ENCODE results near the gene ARHGAP4.

ARHGAP4 gene

GRCh38 chrX:153908219-153908860 lies 17.7 kb downstream of the ARHGAP4 start:
- Histone ChIP-seq H3K4me1 (ENCODE audit: control insufficient read depth, low read depth, low read length) (no peaks in the 10 kb centered on the region), H3K27ac (ENCODE audit: low read length) (no peak overlapping the region), H3K36me3 (ENCODE audit: control insufficient read depth, low read depth, low read length) (no peaks in the 10 kb centered on the region), H3K9me3 (ENCODE audit: control insufficient read depth, low read depth, low read length) (no peaks in the 10 kb centered on the region), H3K27me3 (ENCODE audit: control insufficient read depth, insufficient read depth, low read length) (no peaks in the 10 kb centered on the region), H3K9ac (ENCODE audit: low read length) (no peak overlapping the region), H3K4me3 (ENCODE audit: low read length) (no peak overlapping the region)

DNA sequence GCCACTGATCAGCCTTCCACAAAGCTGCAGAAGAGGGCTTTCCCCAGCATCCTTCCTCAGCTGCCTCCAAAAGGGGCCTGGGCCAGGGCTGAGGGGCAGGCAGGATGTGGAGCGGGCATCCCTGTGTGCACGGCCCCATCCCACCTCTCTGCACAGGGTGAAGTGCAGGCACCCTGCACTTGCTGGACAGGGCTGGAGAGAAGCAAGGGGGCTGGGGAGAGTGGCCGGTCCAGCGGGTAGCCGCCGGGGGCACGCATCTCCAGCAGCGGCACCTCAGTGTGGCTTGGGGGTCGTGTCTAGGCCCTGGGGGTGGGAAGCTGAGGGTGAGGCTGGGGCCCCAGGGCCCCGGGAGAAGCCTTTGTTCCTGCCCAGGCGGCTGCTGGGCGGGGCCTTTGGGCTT lies 18.6 kb downstream of the ARHGAP4 start:
- no peak overlapping the region for H3K9ac ChIP-seq (ENCODE audit: low read length)
- H3K27ac ChIP-seq (ENCODE audit: low read length) = no peak overlapping the region
- no peaks in the 10 kb centered on the region for H3K9me3 ChIP-seq (ENCODE audit: control insufficient read depth, low read depth, low read length)
- H3K27me3 ChIP-seq (ENCODE audit: control insufficient read depth, insufficient read depth, low read length) = no peaks in the 10 kb centered on the region
- no peaks in the 10 kb centered on the region for H3K36me3 ChIP-seq (ENCODE audit: control insufficient read depth, low read depth, low read length)
- H3K4me3 ChIP-seq (ENCODE audit: low read length) = no peak overlapping the region
- H3K4me1 ChIP-seq (ENCODE audit: control insufficient read depth, low read depth, low read length) = no peaks in the 10 kb centered on the region

GRCh38 chrX:153906126-153906917 lies 19.7 kb downstream of the ARHGAP4 start:
- Histone ChIP-seq H3K36me3 (ENCODE audit: control insufficient read depth, low read depth, low read length) (no peaks in the 10 kb centered on the region), H3K27me3 (ENCODE audit: control insufficient read depth, insufficient read depth, low read length) (no peaks in the 10 kb centered on the region), H3K9me3 (ENCODE audit: control insufficient read depth, low read depth, low read length) (no peaks in the 10 kb centered on the region), H3K4me3 (ENCODE audit: low read length) (no peak overlapping the region), H3K9ac (ENCODE audit: low read length) (no peak overlapping the region), H3K4me1 (ENCODE audit: control insufficient read depth, low read depth, low read length) (no peaks in the 10 kb centered on the region), H3K27ac (ENCODE audit: low read length) (no peak overlapping the region)

DNA sequence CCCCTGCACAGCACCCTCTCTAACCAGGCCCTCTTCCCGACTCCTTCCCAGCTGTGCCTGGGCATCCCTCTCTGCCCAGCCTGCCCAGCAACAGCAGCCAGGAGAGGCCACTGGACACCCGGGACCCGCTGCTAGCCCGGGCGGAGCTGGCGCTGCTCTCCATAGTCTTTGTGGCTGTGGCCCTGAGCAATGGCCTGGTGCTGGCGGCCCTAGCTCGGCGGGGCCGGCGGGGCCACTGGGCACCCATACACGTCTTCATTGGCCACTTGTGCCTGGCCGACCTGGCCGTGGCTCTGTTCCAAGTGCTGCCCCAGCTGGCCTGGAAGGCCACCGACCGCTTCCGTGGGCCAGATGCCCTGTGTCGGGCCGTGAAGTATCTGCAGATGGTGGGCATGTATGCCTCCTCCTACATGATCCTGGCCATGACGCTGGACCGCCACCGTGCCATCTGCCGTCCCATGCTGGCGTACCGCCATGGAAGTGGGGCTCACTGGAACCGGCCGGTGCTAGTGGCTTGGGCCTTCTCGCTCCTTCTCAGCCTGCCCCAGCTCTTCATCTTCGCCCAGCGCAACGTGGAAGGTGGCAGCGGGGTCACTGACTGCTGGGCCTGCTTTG lies 20.5 kb downstream of the ARHGAP4 start:
- H3K9me3 ChIP-seq (ENCODE audit: control insufficient read depth, low read depth, low read length) = no peaks in the 10 kb centered on the region
- H3K4me1 ChIP-seq (ENCODE audit: control insufficient read depth, low read depth, low read length) = no peaks in the 10 kb centered on the region
- H3K27ac ChIP-seq (ENCODE audit: low read length) = no peak overlapping the region
- no peak overlapping the region for H3K9ac ChIP-seq (ENCODE audit: low read length)
- H3K36me3 ChIP-seq (ENCODE audit: control insufficient read depth, low read depth, low read length) = no peaks in the 10 kb centered on the region
- H3K4me3 ChIP-seq (ENCODE audit: low read length) = no peak overlapping the region
- H3K27me3 ChIP-seq (ENCODE audit: control insufficient read depth, insufficient read depth, low read length) = no peaks in the 10 kb centered on the region

GRCh38 chrX:153903991-153904957 lies 21.8 kb downstream of the ARHGAP4 start, which contains the start of gene AVPR2:
Gene AVPR2 (plus strand): TSS chrX:153904673. CDS start chrX:153905146, 473 bp downstream.
- H3K4me1 ChIP-seq (ENCODE audit: control insufficient read depth, low read depth, low read length) = no peaks in the 10 kb centered on the region
- no peaks in the 10 kb centered on the region for H3K36me3 ChIP-seq (ENCODE audit: control insufficient read depth, low read depth, low read length)
- H3K27ac ChIP-seq (ENCODE audit: low read length) = no peak within 1 kb of the TSS
- no peaks in the 10 kb centered on the region for H3K27me3 ChIP-seq (ENCODE audit: control insufficient read depth, insufficient read depth, low read length)
- H3K9ac ChIP-seq (ENCODE audit: low read length) = no peak within 1 kb of the TSS
- H3K9me3 ChIP-seq (ENCODE audit: control insufficient read depth, low read depth, low read length) = no peaks in the 10 kb centered on the region
- no peak within 1 kb of the TSS for H3K4me3 ChIP-seq (ENCODE audit: low read length)

DNA sequence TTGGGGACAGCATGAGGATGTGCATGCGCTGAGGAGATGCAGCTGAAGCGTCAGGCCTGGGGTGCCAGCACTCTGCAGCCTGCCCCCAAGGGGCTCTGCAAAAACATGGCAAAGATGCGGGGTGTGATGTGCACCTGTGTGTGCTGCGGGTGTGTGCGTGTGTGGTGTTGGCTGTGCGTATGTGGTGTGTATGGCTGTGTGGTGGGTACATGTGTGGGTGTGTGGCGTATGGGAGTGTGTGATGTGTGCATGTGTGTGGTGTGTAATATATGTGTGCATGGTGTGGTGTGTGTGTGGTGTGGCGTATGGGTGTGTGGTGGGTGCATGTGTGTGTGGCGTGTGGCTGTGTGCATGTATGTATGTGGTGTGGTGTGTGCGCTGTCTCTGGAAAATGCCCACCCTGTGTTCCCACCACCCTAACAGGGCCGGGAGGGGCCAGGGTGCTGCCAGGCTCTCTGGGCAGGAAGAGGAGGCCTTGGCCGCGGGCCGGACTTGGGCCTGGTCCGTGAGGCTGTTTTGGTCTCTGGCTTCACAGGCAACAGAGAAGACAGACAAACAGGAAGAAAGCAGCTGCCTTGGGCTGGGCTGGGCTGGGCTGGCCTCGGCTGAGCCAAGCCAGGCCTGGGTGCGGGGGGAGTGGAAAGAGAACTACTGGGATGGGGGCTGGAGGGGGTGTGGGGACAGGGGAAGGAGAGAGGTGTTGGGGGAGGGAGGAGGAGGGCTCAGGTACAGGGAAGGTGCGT lies 22.7 kb downstream of the ARHGAP4 start:
- Histone ChIP-seq H3K4me3 (ENCODE audit: low read length) (no peak overlapping the region), H3K27me3 (ENCODE audit: control insufficient read depth, insufficient read depth, low read length) (no peaks in the 10 kb centered on the region), H3K36me3 (ENCODE audit: control insufficient read depth, low read depth, low read length) (no peaks in the 10 kb centered on the region), H3K9ac (ENCODE audit: low read length) (no peak overlapping the region), H3K9me3 (ENCODE audit: control insufficient read depth, low read depth, low read length) (peaks cover 2% of the 10 kb centered on the region), H3K27ac (ENCODE audit: low read length) (no peak overlapping the region), H3K4me1 (ENCODE audit: control insufficient read depth, low read depth, low read length) (no peaks in the 10 kb centered on the region)

GRCh38 chrX:153902385-153902784 lies 23.7 kb downstream of the ARHGAP4 start:
- Histone ChIP-seq H3K9ac (ENCODE audit: low read length) (no peak overlapping the region), H3K36me3 (ENCODE audit: control insufficient read depth, low read depth, low read length) (no peaks in the 10 kb centered on the region), H3K9me3 (ENCODE audit: control insufficient read depth, low read depth, low read length) (peaks cover 3% of the 10 kb centered on the region), H3K27ac (ENCODE audit: low read length) (no peak overlapping the region), H3K4me1 (ENCODE audit: control insufficient read depth, low read depth, low read length) (no peaks in the 10 kb centered on the region), H3K27me3 (ENCODE audit: control insufficient read depth, insufficient read depth, low read length) (no peaks in the 10 kb centered on the region), H3K4me3 (ENCODE audit: low read length) (no peak overlapping the region)

GRCh38 chrX:153901753-153902140 lies 24.3 kb downstream of the ARHGAP4 start:
- H3K27ac ChIP-seq (ENCODE audit: low read length) = no peak overlapping the region
- H3K9ac ChIP-seq (ENCODE audit: low read length) = no peak overlapping the region
- no peaks in the 10 kb centered on the region for H3K27me3 ChIP-seq (ENCODE audit: control insufficient read depth, insufficient read depth, low read length)
- no peak overlapping the region for H3K4me3 ChIP-seq (ENCODE audit: low read length)
- peaks cover 3% of the 10 kb centered on the region for H3K9me3 ChIP-seq (ENCODE audit: control insufficient read depth, low read depth, low read length)
- no peaks in the 10 kb centered on the region for H3K4me1 ChIP-seq (ENCODE audit: control insufficient read depth, low read depth, low read length)
- no peaks in the 10 kb centered on the region for H3K36me3 ChIP-seq (ENCODE audit: control insufficient read depth, low read depth, low read length)

- H3K9me3 ChIP-seq (ENCODE audit: control insufficient read depth, low read depth, low read length) = peaks cover 3% of the 10 kb centered on the region
- no peaks in the 10 kb centered on the region for H3K36me3 ChIP-seq (ENCODE audit: control insufficient read depth, low read depth, low read length)
- no peak overlapping the region for H3K9ac ChIP-seq (ENCODE audit: low read length)
- no peaks in the 10 kb centered on the region for H3K27me3 ChIP-seq (ENCODE audit: control insufficient read depth, insufficient read depth, low read length)
- H3K4me1 ChIP-seq (ENCODE audit: control insufficient read depth, low read depth, low read length) = no peaks in the 10 kb centered on the region
- H3K4me3 ChIP-seq (ENCODE audit: low read length) = no peak overlapping the region
- H3K27ac ChIP-seq (ENCODE audit: low read length) = no peak overlapping the region
Measured at GRCh38 chrX:153900831-153901752, 25.0 kb downstream of the ARHGAP4 start.

DNA sequence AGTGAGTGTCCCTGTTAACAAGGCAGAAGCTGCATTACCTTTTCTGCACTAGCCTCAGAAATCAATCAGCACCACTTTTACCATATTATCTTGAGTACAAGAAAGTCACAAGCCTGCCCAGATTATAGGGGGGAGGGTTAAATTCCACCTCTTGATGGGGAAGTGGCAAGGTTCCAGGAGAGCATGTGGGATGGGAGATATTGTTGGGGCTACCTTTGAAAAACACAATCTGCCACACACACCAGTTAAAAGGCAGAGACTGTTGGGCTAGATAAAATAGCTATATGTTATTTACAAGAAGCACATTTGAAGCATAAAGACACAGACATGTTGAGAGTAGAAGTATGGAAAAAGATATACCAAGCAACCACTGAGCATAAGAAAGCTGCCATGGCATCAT lies 28.2 kb downstream of the ARHGAP4 start:
- Histone ChIP-seq H3K36me3 (ENCODE audit: control insufficient read depth, low read depth, low read length) (no peaks in the 10 kb centered on the region), H3K27ac (ENCODE audit: low read length) (no peak overlapping the region), H3K4me3 (ENCODE audit: low read length) (no peak overlapping the region), H3K27me3 (ENCODE audit: control insufficient read depth, insufficient read depth, low read length) (no peaks in the 10 kb centered on the region), H3K9ac (ENCODE audit: low read length) (no peak overlapping the region), H3K4me1 (ENCODE audit: control insufficient read depth, low read depth, low read length) (no peaks in the 10 kb centered on the region), H3K9me3 (ENCODE audit: control insufficient read depth, low read depth, low read length) (peaks cover 9% of the 10 kb centered on the region)

All from iPS-18a (cell line).